GM19324 (cell line): ENCODE data around the gene ELFN2.

Source experiments
- ATAC-seq: cut with Tn5 transposase; IDR thresholded peaks from one replicate; pipeline ENCODE4 v1.9.1; 2021; ENCODE audit warnings: mild to moderate bottlenecking, moderate library complexity; ENCODE audit not compliant: unreplicated experiment, low FRiP score

ELFN2 gene

GRCh38 chr22:37365950-37366349 is 61.3 kb downstream of the ELFN2 start:
- no peak for ATAC-seq

- ATAC-seq = no peak
Measured at GRCh38 chr22:37363261-37363992, 63.9 kb downstream of the ELFN2 start.

GRCh38 chr22:37362621-37363020 is 64.7 kb downstream of the ELFN2 start:
- ATAC-seq = no peak

GRCh38 chr22:37358917-37359316 is 68.4 kb downstream of the ELFN2 start:
- no peak for ATAC-seq

GRCh38 chr22:37358386-37358785 is 68.9 kb downstream of the ELFN2 start:
- ATAC-seq = no peak

- no peak for ATAC-seq
Measured at GRCh38 chr22:37357446-37358075, 69.7 kb downstream of the ELFN2 start.

- no peak for ATAC-seq
Measured at GRCh38 chr22:37356922-37357321, 70.4 kb downstream of the ELFN2 start.

GRCh38 chr22:37355174-37355573 is 72.1 kb downstream of the ELFN2 start:
- no peak for ATAC-seq

GRCh38 chr22:37354670-37355069 is 72.6 kb downstream of the ELFN2 start:
- ATAC-seq = no peak

- ATAC-seq = no peak
Measured at GRCh38 chr22:37354261-37354660, 73.0 kb downstream of the ELFN2 start.

GRCh38 chr22:37353839-37354238 is 73.4 kb downstream of the ELFN2 start:
- ATAC-seq = no peak

GRCh38 chr22:37352481-37352880 is 74.8 kb downstream of the ELFN2 start:
- ATAC-seq = no peak

GRCh38 chr22:37351232-37351631 is 76.0 kb downstream of the ELFN2 start:
- ATAC-seq = no peak

- ATAC-seq = no peak
Measured at GRCh38 chr22:37349043-37349814, 78.0 kb downstream of the ELFN2 start.

GRCh38 chr22:37346505-37346895 is 80.8 kb downstream of the ELFN2 start:
- ATAC-seq = no peak

GRCh38 chr22:37345863-37346504 is 81.3 kb downstream of the ELFN2 start:
- ATAC-seq = no peak

- ATAC-seq = no peak
Measured at GRCh38 chr22:37344735-37345449, 82.4 kb downstream of the ELFN2 start.

GRCh38 chr22:37343863-37344734 is 83.2 kb downstream of the ELFN2 start:
- no peak for ATAC-seq

GRCh38 chr22:37343348-37343747 is 83.9 kb downstream of the ELFN2 start:
- no peak for ATAC-seq
